ENCODE data around the gene GRIK2. TPM values are rescaled to one million over a fixed set of nuclear protein-coding genes. Genes with fewer than 3 reads are reported as not detected.

Gene GRIK2
- total RNA-seq, 1 experiment from 2014 or later = 0.70 TPM

DNA sequence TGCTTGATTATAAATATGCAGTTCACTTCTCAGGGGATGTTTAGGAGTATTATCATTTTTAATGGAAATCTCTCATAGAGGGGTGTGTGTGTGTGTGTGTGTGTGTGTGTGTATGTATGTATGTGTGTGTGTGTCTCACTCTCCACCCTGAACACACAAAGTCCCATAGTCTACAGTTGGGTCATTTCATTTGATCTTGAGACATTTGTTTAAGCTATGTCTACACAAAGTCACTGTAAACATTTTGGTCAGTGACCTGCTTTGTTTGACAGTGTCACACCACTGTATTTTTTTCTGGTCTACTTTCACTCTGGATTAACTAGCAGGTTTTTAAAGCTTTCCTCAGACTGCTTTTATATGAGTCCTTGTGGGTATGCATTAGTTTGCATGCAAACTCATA is 215.2 kb downstream of the GRIK2 start:
- H4K91ac ChIP-seq (ENCODE audit: insufficient read length, low read depth, low read length) = no peak overlapping the region
- no peak overlapping the region for H2AFZ ChIP-seq (ENCODE audit: low read length)
- no peaks in the 10 kb centered on the region for H3K23me2 ChIP-seq (ENCODE audit: insufficient read length, low read depth, low read length, poor library complexity, severe bottlenecking)
- no peaks in the 10 kb centered on the region for H3K79me2 ChIP-seq (ENCODE audit: insufficient read depth, low read length)
- TF ChIP-seq, protein P1, sequence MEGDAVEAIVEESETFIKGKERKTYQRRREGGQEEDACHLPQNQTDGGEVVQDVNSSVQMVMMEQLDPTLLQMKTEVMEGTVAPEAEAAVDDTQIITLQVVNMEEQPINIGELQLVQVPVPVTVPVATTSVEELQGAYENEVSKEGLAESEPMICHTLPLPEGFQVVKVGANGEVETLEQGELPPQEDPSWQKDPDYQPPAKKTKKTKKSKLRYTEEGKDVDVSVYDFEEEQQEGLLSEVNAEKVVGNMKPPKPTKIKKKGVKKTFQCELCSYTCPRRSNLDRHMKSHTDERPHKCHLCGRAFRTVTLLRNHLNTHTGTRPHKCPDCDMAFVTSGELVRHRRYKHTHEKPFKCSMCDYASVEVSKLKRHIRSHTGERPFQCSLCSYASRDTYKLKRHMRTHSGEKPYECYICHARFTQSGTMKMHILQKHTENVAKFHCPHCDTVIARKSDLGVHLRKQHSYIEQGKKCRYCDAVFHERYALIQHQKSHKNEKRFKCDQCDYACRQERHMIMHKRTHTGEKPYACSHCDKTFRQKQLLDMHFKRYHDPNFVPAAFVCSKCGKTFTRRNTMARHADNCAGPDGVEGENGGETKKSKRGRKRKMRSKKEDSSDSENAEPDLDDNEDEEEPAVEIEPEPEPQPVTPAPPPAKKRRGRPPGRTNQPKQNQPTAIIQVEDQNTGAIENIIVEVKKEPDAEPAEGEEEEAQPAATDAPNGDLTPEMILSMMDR (conservative IDR thresholded peaks at IDR 0.05) = no peak
- H2BK5ac ChIP-seq (ENCODE audit: insufficient read length, low read length) = no peak overlapping the region
- Mint-ChIP-seq H3K9me3 (no peaks in the 10 kb centered on the region), H3K4me3 (no peak overlapping the region), H3K36me3 (ENCODE audit: insufficient read depth in 1 of 3, low read depth in 3 of 3) (peaks cover 0 to 6% (median 0%) of the 10 kb centered on the region in 3 experiments; a peak in 3 of 7 replicates), H3K4me1 (peaks cover 18 to 22% of the 10 kb centered on the region in 2 experiments), H3K27me3 (ENCODE audit: low read depth) (no peaks in the 10 kb centered on the region), H3K27ac (no peak overlapping the region; a peak in 1 of 7 replicates)
- H3K4me2 ChIP-seq (ENCODE audit: insufficient read depth, insufficient read length, low read length) = no peak overlapping the region
- H3K4ac ChIP-seq (ENCODE audit: low read depth, low read length) = no peak overlapping the region
- no peak overlapping the region for H3K56ac ChIP-seq (ENCODE audit: insufficient read length, low read depth, low read length)
- no peak overlapping the region for H2BK120ac ChIP-seq (ENCODE audit: low read depth, low read length, poor library complexity, severe bottlenecking)
- no peak overlapping the region for H2BK15ac ChIP-seq (ENCODE audit: low read depth, low read length)
- peaks cover 2% of the 10 kb centered on the region; the same call in 1 of the 2 replicates for H3K4me1 ChIP-seq (ENCODE audit: insufficient read depth, low read length)
- DNase-seq = no peak
- H4K20me1 ChIP-seq (ENCODE audit: control insufficient read depth, insufficient read depth, insufficient read length) = no peaks in the 10 kb centered on the region
- H3K27ac ChIP-seq (ENCODE audit: insufficient read length, low read depth, low read length) = no peak overlapping the region
- no peak overlapping the region for H2BK12ac ChIP-seq (ENCODE audit: insufficient read length, low read depth, low read length)
- H3T11ph ChIP-seq (ENCODE audit: low read length) = no peak overlapping the region
- H3K9ac ChIP-seq (ENCODE audit: extremely low read depth, insufficient read length, low read length) = no peak overlapping the region
- H3K23ac ChIP-seq (ENCODE audit: insufficient read length, low read depth, low read length) = no peak overlapping the region
- no peaks in the 10 kb centered on the region for H3K27me3 ChIP-seq (ENCODE audit: insufficient read depth, low read length)
- H4K8ac ChIP-seq (replicated peaks; ENCODE audit: insufficient read length, low read depth, low read length) = no peak overlapping the region
- H2BK20ac ChIP-seq (ENCODE audit: low read depth, low read length, poor library complexity, severe bottlenecking) = no peak overlapping the region
- no peak overlapping the region for H4K5ac ChIP-seq (ENCODE audit: insufficient read length, low read depth, low read length)
- no peak overlapping the region for H3K14ac ChIP-seq (ENCODE audit: insufficient read depth, low read length)
- no peak overlapping the region for H2AK5ac ChIP-seq (ENCODE audit: insufficient read length, low read length)
- no peaks in the 10 kb centered on the region for H3K79me1 ChIP-seq (ENCODE audit: insufficient read depth, low read depth, low read length, poor library complexity, severe bottlenecking)
- H3K9me3 ChIP-seq (ENCODE audit: control insufficient read depth, low read depth, low read length) = no peaks in the 10 kb centered on the region
- H3K18ac ChIP-seq (ENCODE audit: insufficient read length, low read depth, low read length) = no peak overlapping the region

Measured in H9 (cell line).